Cardiac ventricle fibroblast (primary cell): ENCODE measurements around the gene INAVA. TPM values are rescaled to one million over a fixed set of nuclear protein-coding genes. Genes with fewer than 3 reads are reported as not detected.

Experiments used
- total RNA-seq: library from RNA; depleted of rRNA; stranded (reverse); fragments of >200 nt; gene quantifications from 2 replicates; pipeline ENCODE4 v1.2.3, GENCODE V29; 2015

The INAVA gene, protein sequence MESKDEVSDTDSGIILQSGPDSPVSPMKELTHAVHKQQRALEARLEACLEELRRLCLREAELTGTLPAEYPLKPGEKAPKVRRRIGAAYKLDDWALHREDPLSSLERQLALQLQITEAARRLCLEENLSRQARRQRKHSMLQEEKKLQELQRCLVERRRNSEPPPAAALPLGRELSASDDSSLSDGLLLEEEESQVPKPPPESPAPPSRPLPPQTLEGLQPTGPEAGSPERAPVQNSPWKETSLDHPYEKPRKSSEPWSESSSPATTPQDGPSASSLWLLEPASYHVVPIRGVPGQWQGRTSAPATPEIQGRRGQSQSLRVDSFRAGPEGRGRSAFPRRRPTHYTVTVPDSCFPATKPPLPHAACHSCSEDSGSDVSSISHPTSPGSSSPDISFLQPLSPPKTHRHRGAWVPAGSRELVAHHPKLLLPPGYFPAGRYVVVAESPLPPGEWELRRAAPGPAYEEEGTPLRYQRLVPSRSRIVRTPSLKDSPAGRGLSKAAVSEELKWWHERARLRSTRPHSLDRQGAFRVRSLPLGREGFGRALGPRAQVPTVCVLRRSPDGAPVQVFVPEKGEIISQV
- not detected in 2 replicates for total RNA-seq

DNA sequence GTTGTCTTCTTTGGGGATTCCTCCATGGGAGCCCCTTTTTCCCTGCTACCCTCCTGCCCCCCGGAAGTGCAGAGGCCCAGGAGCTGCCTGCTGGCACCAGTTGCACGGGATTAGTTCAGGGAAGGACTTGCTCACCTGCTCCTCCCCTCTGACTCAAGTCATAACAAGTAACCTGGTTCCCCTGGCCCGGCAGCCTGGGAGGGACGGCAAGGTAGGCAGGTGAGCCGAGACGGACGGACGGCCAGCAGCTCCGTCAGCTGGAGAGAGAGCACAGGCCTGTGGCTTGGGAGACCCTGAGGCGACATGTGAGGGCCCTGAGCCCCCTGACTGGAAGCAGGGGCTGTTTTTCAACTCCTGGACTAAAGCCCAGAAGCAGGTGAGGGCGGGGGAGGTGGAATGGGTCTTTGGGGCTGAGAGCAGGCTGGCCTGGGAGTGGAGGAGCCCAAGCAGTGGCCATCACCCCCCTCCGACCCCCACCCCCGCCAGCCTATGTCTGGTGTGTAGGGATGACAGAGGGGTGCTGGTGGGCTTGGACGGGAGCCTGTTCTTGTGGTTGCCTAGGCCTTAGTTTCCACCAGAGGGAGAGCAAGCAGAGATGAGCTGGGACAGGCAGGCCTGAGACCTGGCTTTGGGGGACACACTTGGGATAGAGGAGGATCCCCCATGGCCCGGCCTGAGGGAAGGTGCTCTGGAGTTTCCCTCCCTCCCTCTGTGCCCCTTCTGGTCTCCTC, at the start of gene INAVA:
Gene INAVA, plus strand, starts transcription at position 189 of the 731 bp plus-strand sequence. CDS start 3,501 bp downstream, outside the sequence.

DNA sequence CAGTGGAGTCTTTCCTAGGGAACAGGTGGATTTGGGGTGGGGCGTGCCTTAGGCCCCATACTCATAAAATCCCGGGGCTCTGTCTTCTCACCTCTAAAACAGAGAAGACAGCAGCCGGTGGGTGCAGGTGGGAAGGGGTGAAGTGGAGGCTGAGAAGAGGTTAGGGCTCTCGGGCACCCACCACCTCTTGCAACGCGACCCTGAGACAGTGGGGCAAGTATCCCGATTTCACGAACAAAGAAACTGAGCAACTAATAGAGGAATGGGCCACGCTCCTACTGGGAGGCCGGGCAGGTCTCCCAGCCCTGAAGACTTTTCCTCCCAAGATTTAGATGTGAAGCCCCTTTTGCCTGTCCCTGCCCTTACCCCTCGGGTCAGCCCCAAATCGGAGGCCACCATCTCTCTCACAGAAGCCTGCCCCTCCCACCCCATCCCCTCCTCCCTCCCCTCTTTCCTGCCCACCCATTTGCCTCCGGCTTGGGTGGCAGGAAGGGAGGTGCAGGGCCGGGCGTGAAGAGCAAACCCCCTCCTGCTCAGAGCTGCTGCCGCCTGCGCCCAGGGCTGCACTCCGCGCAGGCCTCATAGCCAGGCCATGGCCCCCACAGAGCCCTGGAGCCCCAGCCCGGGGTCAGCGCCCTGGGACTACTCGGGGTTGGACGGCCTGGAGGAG, 22.1 kb upstream of the INAVA start, which contains the start of gene GPR25:
Gene GPR25, plus strand, starts transcription at position 536 of the 670 bp plus-strand sequence. Its CDS starts 57 bp downstream, at position 593.

Other genes starting within 250 kb of the INAVA start
- 14.2 and 15.4 TPM in 2 replicates for gene DDX59, start 225.0 kb upstream of the INAVA start, total RNA-seq
- 21.0 and 21.3 TPM in 2 replicates for gene CAMSAP2, start 156.0 kb upstream of the INAVA start, total RNA-seq
- not detected in 2 replicates for gene GPR25, start 21.9 kb upstream of the INAVA start, total RNA-seq
- gene KIF21B, start 128.8 kb downstream of the INAVA start, total RNA-seq: 0.29 and 0.31 TPM in 2 replicates
- gene CACNA1S, start 217.5 kb downstream of the INAVA start, total RNA-seq: not detected in 2 replicates
- gene ASCL5, start 232.3 kb downstream of the INAVA start, total RNA-seq: 0.34 TPM in 1 of 2 replicates, not detected in the other